ENCODE results near the gene LUZP2.

DNA sequence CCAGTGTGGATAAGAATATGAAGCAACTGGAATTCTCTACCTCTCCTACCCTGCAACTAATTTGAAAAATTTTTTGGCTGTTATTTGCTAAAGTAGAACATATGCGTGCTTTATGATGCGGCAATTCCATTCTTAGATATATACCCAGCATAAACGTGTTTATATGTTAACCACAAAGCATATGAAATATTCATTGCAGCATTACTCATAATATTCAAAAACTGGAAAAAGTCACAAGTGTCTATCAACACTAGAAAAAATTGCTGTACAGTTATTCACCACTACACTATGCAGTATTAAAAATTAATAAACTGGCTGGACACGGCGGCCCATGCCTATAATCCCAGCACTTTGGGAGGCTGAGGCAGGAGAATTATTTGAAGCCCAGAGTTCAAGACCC, 226.4 kb downstream of the LUZP2 start:
- TF ChIP-seq CTCF (IDR thresholded peaks at IDR 0.05), result no peak
- TF ChIP-seq POLR2AphosphoS5 (IDR thresholded peaks at IDR 0.05), result no peak
- TF ChIP-seq POLR2A (IDR thresholded peaks at IDR 0.05), result no peak
